ENCODE results near the gene TBC1D1. TPM values are rescaled to one million over a fixed set of nuclear protein-coding genes. Genes with fewer than 3 reads are reported as not detected.

TBC1D1 gene
- total RNA-seq, 2 donors from 2014 or later, result 49.8 to 129 TPM

DNA sequence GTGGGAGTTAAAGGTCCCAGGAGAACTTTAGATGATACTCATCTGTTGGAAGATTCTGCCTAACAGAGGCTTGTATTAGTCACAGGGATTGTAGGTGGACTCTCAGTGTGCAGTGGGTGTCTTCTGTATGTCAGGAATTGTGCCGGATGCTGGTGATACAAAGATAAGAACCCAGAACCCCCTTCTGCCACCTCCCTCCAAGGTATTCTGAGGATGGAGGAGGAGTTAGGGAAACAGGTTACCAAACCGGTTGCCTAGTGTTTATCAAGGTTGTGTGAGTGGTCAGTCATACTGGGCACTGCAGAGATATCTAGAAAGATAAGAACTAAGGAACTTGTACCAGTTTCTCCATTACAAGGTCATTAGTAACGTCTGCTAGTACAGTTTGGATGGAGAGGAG lies 130.9 kb downstream of the TBC1D1 start:
- 72% methylated on average over 3 of the region's 3 CpGs for WGBS
- no peaks in the 10 kb centered on the region for H3K27me3 ChIP-seq (replicated peaks; ENCODE audit: insufficient read depth)
- TF ChIP-seq, protein P1, sequence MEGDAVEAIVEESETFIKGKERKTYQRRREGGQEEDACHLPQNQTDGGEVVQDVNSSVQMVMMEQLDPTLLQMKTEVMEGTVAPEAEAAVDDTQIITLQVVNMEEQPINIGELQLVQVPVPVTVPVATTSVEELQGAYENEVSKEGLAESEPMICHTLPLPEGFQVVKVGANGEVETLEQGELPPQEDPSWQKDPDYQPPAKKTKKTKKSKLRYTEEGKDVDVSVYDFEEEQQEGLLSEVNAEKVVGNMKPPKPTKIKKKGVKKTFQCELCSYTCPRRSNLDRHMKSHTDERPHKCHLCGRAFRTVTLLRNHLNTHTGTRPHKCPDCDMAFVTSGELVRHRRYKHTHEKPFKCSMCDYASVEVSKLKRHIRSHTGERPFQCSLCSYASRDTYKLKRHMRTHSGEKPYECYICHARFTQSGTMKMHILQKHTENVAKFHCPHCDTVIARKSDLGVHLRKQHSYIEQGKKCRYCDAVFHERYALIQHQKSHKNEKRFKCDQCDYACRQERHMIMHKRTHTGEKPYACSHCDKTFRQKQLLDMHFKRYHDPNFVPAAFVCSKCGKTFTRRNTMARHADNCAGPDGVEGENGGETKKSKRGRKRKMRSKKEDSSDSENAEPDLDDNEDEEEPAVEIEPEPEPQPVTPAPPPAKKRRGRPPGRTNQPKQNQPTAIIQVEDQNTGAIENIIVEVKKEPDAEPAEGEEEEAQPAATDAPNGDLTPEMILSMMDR (IDR thresholded peaks at IDR 0.05), result no peak
- TF ChIP-seq POLR2AphosphoS5 (IDR thresholded peaks at IDR 0.05) (no peak), POLR2A (IDR thresholded peaks at IDR 0.05) (no peak)
- H3K4me1 ChIP-seq (replicated peaks), result no peaks in the 10 kb centered on the region
- no peaks in the 10 kb centered on the region for H3K9me3 ChIP-seq
- H3K4me3 ChIP-seq, result no peak overlapping the region
- DNase-seq (ENCODE audit: low spot score), result no peak
- intact Hi-C loops (cut with DNase I), result no loop called here
- H3K36me3 ChIP-seq, result no peaks in the 10 kb centered on the region
- H3K27ac ChIP-seq, result no peak overlapping the region

DNA sequence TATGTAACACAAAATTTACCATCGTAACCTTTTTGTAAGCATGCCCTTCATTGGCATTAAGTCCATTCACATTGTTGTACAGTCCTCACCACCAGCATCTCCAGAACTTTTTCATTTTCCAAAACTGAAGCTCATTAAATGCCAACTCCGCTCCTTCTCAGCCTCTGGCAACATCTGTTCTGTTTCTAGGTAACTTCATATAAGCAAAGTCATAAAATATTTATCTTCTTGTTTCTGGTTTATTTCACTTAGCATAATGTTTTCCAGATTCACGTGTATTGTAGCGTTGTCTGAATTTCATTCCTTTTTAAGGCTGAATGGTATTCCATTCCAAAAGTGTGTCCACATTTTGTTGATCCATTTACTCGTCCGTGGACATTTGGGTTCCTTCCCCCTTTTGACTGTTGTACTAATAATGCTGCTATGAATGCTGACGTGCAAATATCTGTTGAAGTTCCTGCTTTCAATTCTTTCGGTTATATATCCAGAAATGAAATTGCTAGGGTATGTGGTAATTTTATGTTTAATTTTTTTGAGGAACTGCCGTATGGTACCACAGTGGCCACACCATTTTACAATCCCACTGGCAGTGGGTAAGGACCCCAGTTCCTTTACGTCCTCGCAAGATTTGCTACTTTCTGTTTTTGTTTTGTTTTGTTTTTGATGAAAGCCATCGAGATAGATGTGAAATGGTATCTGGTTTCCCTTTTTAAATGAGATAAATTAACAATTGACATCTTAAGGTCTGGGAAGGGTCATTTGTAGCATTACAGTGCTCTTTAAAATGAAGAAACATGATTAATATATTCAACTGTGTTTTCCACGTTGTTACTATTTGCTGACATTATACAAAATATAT lies 132.7 kb downstream of the TBC1D1 start:
- intact Hi-C loops (cut with DNase I), result no loop called here
- no peaks in the 10 kb centered on the region for H3K9me3 ChIP-seq
- no peaks in the 10 kb centered on the region for H3K27me3 ChIP-seq (replicated peaks; ENCODE audit: insufficient read depth)
- DNase-seq (ENCODE audit: low spot score), result no peak
- H3K4me1 ChIP-seq (replicated peaks), result no peaks in the 10 kb centered on the region
- H3K4me3 ChIP-seq, result no peak overlapping the region
- no peaks in the 10 kb centered on the region for H3K36me3 ChIP-seq
- TF ChIP-seq POLR2AphosphoS5 (IDR thresholded peaks at IDR 0.05) (no peak), POLR2A (IDR thresholded peaks at IDR 0.05) (no peak)
- TF ChIP-seq, protein P1 (IDR thresholded peaks at IDR 0.05), result no peak
- no peak overlapping the region for H3K27ac ChIP-seq
- 78% methylated on average over 13 of the region's 13 CpGs for WGBS

DNA sequence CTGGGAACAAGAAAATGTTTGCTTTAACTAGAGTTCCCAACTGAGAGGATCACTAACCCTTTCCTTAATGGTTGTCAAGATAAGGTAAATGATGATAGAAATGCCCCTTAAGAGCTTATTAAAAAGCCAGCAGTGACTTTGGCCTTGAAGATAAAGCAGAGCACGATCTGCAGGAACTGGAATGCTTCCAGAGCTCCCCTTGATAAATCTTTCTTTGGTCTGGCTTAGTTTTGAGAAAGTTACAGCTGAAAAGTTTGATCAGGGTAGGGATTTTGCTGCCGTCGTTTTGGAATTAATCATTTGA lies 133.3 kb downstream of the TBC1D1 start:
- intact Hi-C loops (cut with DNase I), result no loop called here
- no peak for DNase-seq (ENCODE audit: low spot score)
- no peak overlapping the region for H3K4me3 ChIP-seq
- H3K27ac ChIP-seq, result no peak overlapping the region
- TF ChIP-seq, protein P1 (IDR thresholded peaks at IDR 0.05), result no peak
- TF ChIP-seq POLR2AphosphoS5 (IDR thresholded peaks at IDR 0.05), result no peak
- TF ChIP-seq POLR2A (IDR thresholded peaks at IDR 0.05), result no peak
- H3K9me3 ChIP-seq, result no peaks in the 10 kb centered on the region
- H3K4me1 ChIP-seq (replicated peaks), result no peaks in the 10 kb centered on the region
- H3K36me3 ChIP-seq, result no peaks in the 10 kb centered on the region
- no peaks in the 10 kb centered on the region for H3K27me3 ChIP-seq (replicated peaks; ENCODE audit: insufficient read depth)
- 26% methylated on average over 3 of the region's 3 CpGs for WGBS

DNA sequence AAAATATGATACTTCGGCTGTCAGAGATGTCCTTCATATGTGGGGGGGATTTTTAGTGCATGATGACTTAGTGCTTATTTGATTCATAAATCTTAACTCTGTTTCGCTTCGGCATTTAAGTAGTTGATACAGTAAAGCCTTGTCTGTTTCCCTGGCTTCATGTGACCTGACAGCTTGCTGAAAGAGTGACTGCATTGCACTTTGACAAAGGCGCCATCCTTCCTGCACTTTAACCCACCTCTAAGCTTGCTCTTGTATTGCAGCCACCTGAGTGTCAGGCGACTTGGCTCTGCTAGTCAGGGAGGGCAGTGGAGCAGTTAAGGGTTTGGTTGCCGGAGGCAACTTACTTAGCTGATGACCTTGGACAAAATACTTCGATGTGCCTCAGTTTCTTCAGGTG lies 134.8 kb downstream of the TBC1D1 start:
- H3K27me3 ChIP-seq (replicated peaks; ENCODE audit: insufficient read depth), result no peaks in the 10 kb centered on the region

More for the DNA sequence above, 134.8 kb downstream of the TBC1D1 start:
- Histone ChIP-seq H3K27ac (no peak overlapping the region), H3K36me3 (no peaks in the 10 kb centered on the region), H3K4me3 (no peak overlapping the region), H3K9me3 (no peaks in the 10 kb centered on the region), H3K4me1 (replicated peaks) (no peaks in the 10 kb centered on the region)
- intact Hi-C loops (cut with DNase I), result no loop called here
- no peak for DNase-seq (ENCODE audit: low spot score)
- 97% methylated on average over 7 of the region's 7 CpGs for WGBS
- no peak for TF ChIP-seq POLR2A (IDR thresholded peaks at IDR 0.05)
- TF ChIP-seq, protein P1 (IDR thresholded peaks at IDR 0.05), result no peak
- TF ChIP-seq POLR2AphosphoS5 (IDR thresholded peaks at IDR 0.05), result no peak

All from prostate gland (tissue), 2 donors.